GM18511 (cell line): ENCODE measurements around the gene CSNK1G1.

ENCODE experiments used
- ATAC-seq: cut with Tn5 transposase; IDR thresholded peaks from one replicate; pipeline ENCODE4 v1.9.1; 2021; ENCODE audit warnings: mild to moderate bottlenecking, moderate library complexity; ENCODE audit not compliant: unreplicated experiment

CSNK1G1 gene

GRCh38 chr15:64156652-64157331, 199.2 kb downstream of the CSNK1G1 start:
- no peak for ATAC-seq

GRCh38 chr15:64155802-64156651, 199.9 kb downstream of the CSNK1G1 start:
- no peak for ATAC-seq

GRCh38 chr15:64153480-64154367, 202.2 kb downstream of the CSNK1G1 start:
- peak; percentile 56 for ATAC-seq

- peak; percentile 34 for ATAC-seq
Observed at GRCh38 chr15:64152507-64153387, 203.2 kb downstream of the CSNK1G1 start.

GRCh38 chr15:64151727-64152506, 204.1 kb downstream of the CSNK1G1 start, which contains the start of gene SNX22:
SNX22 (plus strand) TSS chr15:64151731; CDS start chr15:64151776, 45 bp downstream.
- ATAC-seq, result no peak

- ATAC-seq, result no peak
Observed at GRCh38 chr15:64149893-64150578, 205.9 kb downstream of the CSNK1G1 start.

GRCh38 chr15:64149424-64149823, 206.5 kb downstream of the CSNK1G1 start:
- no peak for ATAC-seq

GRCh38 chr15:64148581-64148980, 207.4 kb downstream of the CSNK1G1 start:
- no peak for ATAC-seq

GRCh38 chr15:64148168-64148567, 207.8 kb downstream of the CSNK1G1 start:
- no peak for ATAC-seq

GRCh38 chr15:64146885-64147681, 208.9 kb downstream of the CSNK1G1 start:
- no peak for ATAC-seq

GRCh38 chr15:64146520-64146884, 209.5 kb downstream of the CSNK1G1 start:
- no peak for ATAC-seq

- ATAC-seq, result no peak
Observed at GRCh38 chr15:64146041-64146440, 209.9 kb downstream of the CSNK1G1 start.

GRCh38 chr15:64144565-64145281, 211.2 kb downstream of the CSNK1G1 start:
- ATAC-seq, result peak; percentile 79

GRCh38 chr15:64144192-64144564, 211.8 kb downstream of the CSNK1G1 start:
- no peak for ATAC-seq

- no peak for ATAC-seq
Observed at GRCh38 chr15:64143276-64143675, 212.7 kb downstream of the CSNK1G1 start.

- no peak for ATAC-seq
Observed at GRCh38 chr15:64141798-64142512, 214.0 kb downstream of the CSNK1G1 start.
